Dermis microvascular lymphatic vessel endothelial cell (primary cell): Measurements from ENCODE around the gene CCDC57. TPM values are rescaled to one million over a fixed set of nuclear protein-coding genes. Genes with fewer than 3 reads are reported as not detected.
A peak's percentile ranks its signal among the peaks of the same experiment; 100 is the strongest.
"Not testable (repeated sequence)": the region's sequence is repeated elsewhere in the genome, so short reads cannot be mapped to it uniquely, and the experiment has no call there.

Experiments
- DNase-seq, 2 donors: peaks; one replicate each; pipeline versions ENCODE4 v3.0.0 to v3.0.0-alpha.2; 2010; ENCODE audit warnings: low read depth in 2 of 2
- total RNA-seq: library from RNA; depleted of rRNA; stranded (reverse); fragments of >200 nt; gene quantifications from 2 replicates; pipeline ENCODE4 v1.2.1, GENCODE V29; 2014

The CCDC57 gene
- total RNA-seq, 1 donor from 2014 or later, result 2.8 TPM

- DNase-seq, result peak in 1 of 2 donors; percentile 43
Observed at GRCh38 chr17:82204831-82205719, 7.6 kb downstream of the CCDC57 start.

GRCh38 chr17:82203920-82204319 is 8.7 kb downstream of the CCDC57 start:
- no peak for DNase-seq

- peak in 1 of 2 donors; percentile 65 for DNase-seq
Observed at GRCh38 chr17:82202981-82203380, 9.7 kb downstream of the CCDC57 start.

- no peak for DNase-seq
Observed at GRCh38 chr17:82201498-82201910, 11.1 kb downstream of the CCDC57 start.

- DNase-seq, result peak in 1 of 2 donors; percentile 22
Observed at GRCh38 chr17:82200743-82201497, 11.7 kb downstream of the CCDC57 start.

- no peak for DNase-seq
Observed at GRCh38 chr17:82200135-82200534, 12.5 kb downstream of the CCDC57 start.

GRCh38 chr17:82199496-82199895 is 13.1 kb downstream of the CCDC57 start:
- no peak for DNase-seq

GRCh38 chr17:82198092-82198491 is 14.6 kb downstream of the CCDC57 start:
- DNase-seq, result no peak

GRCh38 chr17:82195675-82196672 is 16.7 kb downstream of the CCDC57 start:
- DNase-seq, result no peak

GRCh38 chr17:82194765-82195164 is 17.9 kb downstream of the CCDC57 start:
- no peak for DNase-seq

GRCh38 chr17:82193520-82194220 is 19.0 kb downstream of the CCDC57 start:
- no peak for DNase-seq

GRCh38 chr17:82193050-82193449 is 19.6 kb downstream of the CCDC57 start:
- not testable (repeated sequence) for DNase-seq

- no peak for DNase-seq
Observed at GRCh38 chr17:82188001-82188961, 24.4 kb downstream of the CCDC57 start.

GRCh38 chr17:82187500-82187899 is 25.1 kb downstream of the CCDC57 start:
- no peak for DNase-seq

- no peak for DNase-seq
Observed at GRCh38 chr17:82186221-82186620, 26.4 kb downstream of the CCDC57 start.

- no peak for DNase-seq
Observed at GRCh38 chr17:82184761-82185160, 27.9 kb downstream of the CCDC57 start.

GRCh38 chr17:82180776-82181528 is 31.7 kb downstream of the CCDC57 start:
- no peak for DNase-seq

GRCh38 chr17:82179946-82180475 is 32.6 kb downstream of the CCDC57 start:
- DNase-seq, result no peak
